H1 (cell line): ENCODE data around the gene SLC7A11. TPM values are rescaled to one million over a fixed set of nuclear protein-coding genes. Genes with fewer than 3 reads are reported as not detected.

Source experiments
- CTCF ChIA-PET: fragments of 300-600 bp; sonication (Branson Sonifier 250); formaldehyde crosslinking; loops from one replicate; lab custom pipeline; 2021; ENCODE audit not compliant: partially characterized antibody; lab: Charles Lee
- POLR2A ChIA-PET: fragments of 300-600 bp; sonication (Branson Sonifier 250); formaldehyde crosslinking; loops from one replicate; lab custom pipeline; 2021; ENCODE audit warnings: inconsistent platforms; ENCODE audit not compliant: partially characterized antibody; lab: Charles Lee
- DNase-seq, 2 experiments: peaks; one replicate each; pipeline versions ENCODE4 v3.0.0 to v3.0.0-alpha.2; 2010 to 2022; ENCODE audit warnings: low spot score in 2 of 2, low read depth in 1 of 2, mixed read lengths in 1 of 2
- FAIRE-seq: peaks from 2 replicates; lab custom pipeline; 2011; peaks lifted over from hg19 to GRCh38; lab: Jason Lieb, UNC
- H2AFZ ChIP-seq: 2 replicates; pipeline ENCODE4 v1.8.1; 2012; ENCODE audit warnings: low read length, inconsistent platforms
- H2AK5ac ChIP-seq: 2 replicates; pipeline ENCODE4 v1.6.1; 2013; ENCODE audit warnings: low read depth, low read length
- H2BK120ac ChIP-seq: replicated peaks from 2 replicates; pipeline ENCODE3; 2013; ENCODE audit warnings: low read depth, low read length, inconsistent platforms
- H2BK12ac ChIP-seq: 2 replicates; pipeline ENCODE4 v1.6.1; 2013; ENCODE audit warnings: low read depth, low read length
- H2BK15ac ChIP-seq: 2 replicates; pipeline ENCODE4 v1.6.1; 2013; ENCODE audit warnings: low read length
- H2BK20ac ChIP-seq: 2 replicates; pipeline ENCODE4 v1.6.1; 2013; ENCODE audit warnings: low read length
- H2BK5ac ChIP-seq: 2 replicates; pipeline ENCODE4 v1.6.1; 2013; ENCODE audit warnings: low read depth, low read length
- H3K14ac ChIP-seq: 2 replicates; pipeline ENCODE4 v1.6.1; 2013; ENCODE audit warnings: inconsistent platforms; ENCODE audit not compliant: insufficient read length
- H3K18ac ChIP-seq: 2 replicates; pipeline ENCODE4 v1.6.1; 2013; ENCODE audit warnings: low read length; ENCODE audit errors: extremely low read depth
- H3K23ac ChIP-seq: 2 replicates; pipeline ENCODE4 v1.6.1; 2013; ENCODE audit warnings: inconsistent platforms; ENCODE audit not compliant: insufficient read length
- H3K23me2 ChIP-seq: 2 replicates; pipeline ENCODE4 v1.6.1; 2013; ENCODE audit warnings: low read depth, low read length
- H3K27ac ChIP-seq: 2 replicates; pipeline ENCODE4 v1.6.1; 2011; ENCODE audit warnings: low read depth, low read length, inconsistent platforms
- H3K27me3 ChIP-seq, 4 experiments: replicated peaks in 1 of 4; 1 replicate in 1 of 4; 2 replicates in 3 of 4; pipeline versions ENCODE4 v1.6.1 to v1.8.1; 2011 to 2013; ENCODE audit warnings: low read length in 3 of 4, mild to moderate bottlenecking in 3 of 4, inconsistent platforms in 2 of 4, mixed read lengths in 2 of 4, moderate library complexity in 1 of 4; ENCODE audit not compliant: control insufficient read depth in 3 of 4, insufficient read depth in 3 of 4; ENCODE audit errors: extremely low read depth in 1 of 4
- H3K36me3 ChIP-seq, 4 experiments: 2 replicates each; pipeline versions ENCODE4 v1.6.1 to v1.8.1; 2011 to 2013; ENCODE audit warnings: mild to moderate bottlenecking in 4 of 4, low read length in 3 of 4, moderate library complexity in 2 of 4, control low read depth in 1 of 4, inconsistent platforms in 1 of 4; ENCODE audit not compliant: insufficient read depth in 4 of 4, control insufficient read depth in 2 of 4
- H3K4ac ChIP-seq: replicated peaks from 2 replicates; pipeline ENCODE3; 2013; ENCODE audit warnings: low read length, low read depth, mixed read lengths, inconsistent platforms; ENCODE audit not compliant: insufficient read length
- H3K4me1 ChIP-seq, 4 experiments: replicated peaks in 1 of 4; 1 replicate in 1 of 4; 2 replicates in 3 of 4; pipeline versions ENCODE4 v1.6.1 to v1.8.1; 2011 to 2013; ENCODE audit warnings: low read length in 3 of 4, inconsistent platforms in 2 of 4, mixed read lengths in 1 of 4; ENCODE audit not compliant: insufficient read depth in 4 of 4, control insufficient read depth in 3 of 4
- H3K4me2 ChIP-seq, 2 experiments: 2 replicates each; pipeline versions ENCODE4 v1.6.1 to v1.8.1; 2011 to 2013; ENCODE audit warnings: low read depth in 2 of 2, low read length in 2 of 2, control low read depth in 1 of 2, inconsistent platforms in 1 of 2, mild to moderate bottlenecking in 1 of 2; ENCODE audit not compliant: insufficient read depth in 1 of 2
- H3K4me3 ChIP-seq, 4 experiments: fragments of 200-600, 300-600 bp in 1 of 4; sonication (generic), shearing (Covaris generic), sonication (Bioruptor Twin) in 1 of 4; 2 replicates each; pipeline versions ENCODE4 v1.5.1 to v1.8.1; 2011 to 2016; ENCODE audit warnings: low read length in 4 of 4, low read depth in 3 of 4, control low read depth in 2 of 4, inconsistent platforms in 2 of 4, mild to moderate bottlenecking in 2 of 4, mixed read lengths in 1 of 4, moderate library complexity in 1 of 4; ENCODE audit not compliant: insufficient read depth in 2 of 4; ENCODE audit errors: extremely low read depth in 1 of 4
- H3K56ac ChIP-seq: replicated peaks from 2 replicates; pipeline ENCODE3; 2013; ENCODE audit warnings: low read depth, mild to moderate bottlenecking, mixed read lengths, low read length, inconsistent platforms; ENCODE audit not compliant: insufficient read length
- H3K79me1 ChIP-seq: 2 replicates; pipeline ENCODE4 v1.6.1; 2013; ENCODE audit warnings: low read depth, low read length, control low read depth
- H3K79me2 ChIP-seq, 2 experiments: 2 replicates each; pipeline versions ENCODE4 v1.6.1 to v1.8.1; 2012 to 2013; ENCODE audit warnings: low read length in 2 of 2, mild to moderate bottlenecking in 2 of 2, inconsistent platforms in 1 of 2; ENCODE audit not compliant: insufficient read depth in 2 of 2, control insufficient read depth in 1 of 2
- H3K9ac ChIP-seq, 4 experiments: replicated peaks in 1 of 4; 1 replicate in 1 of 4; 2 replicates in 3 of 4; pipeline versions ENCODE4 v1.6.1 to v1.8.1; 2011 to 2013; ENCODE audit warnings: low read depth in 3 of 4, low read length in 3 of 4, control low read depth in 2 of 4, mild to moderate bottlenecking in 2 of 4, moderate library complexity in 2 of 4, inconsistent platforms in 1 of 4; ENCODE audit errors: extremely low read depth in 1 of 4
- H3K9me3 ChIP-seq, 2 experiments: 2 replicates each; pipeline versions ENCODE4 v1.6.1 to v1.8.1; 2012 to 2013; ENCODE audit warnings: mild to moderate bottlenecking in 2 of 2, moderate library complexity in 2 of 2, control low read depth in 1 of 2, inconsistent platforms in 1 of 2, low read depth in 1 of 2, low read length in 1 of 2, mixed read lengths in 1 of 2; ENCODE audit not compliant: insufficient read depth in 2 of 2
- H4K20me1 ChIP-seq, 2 experiments: replicated peaks in 1 of 2; 2 replicates each; pipeline versions ENCODE3 to v1.8.1; 2011 to 2013; ENCODE audit warnings: inconsistent platforms in 2 of 2, low read length in 2 of 2, mild to moderate bottlenecking in 1 of 2; ENCODE audit not compliant: insufficient read depth in 2 of 2, control insufficient read depth in 1 of 2
- H4K5ac ChIP-seq: 2 replicates; pipeline ENCODE4 v1.6.1; 2013; ENCODE audit warnings: low read length, low read depth, mixed read lengths, inconsistent platforms; ENCODE audit not compliant: insufficient read length
- H4K8ac ChIP-seq: 2 replicates; pipeline ENCODE4 v1.8.0; 2013; ENCODE audit warnings: mild to moderate bottlenecking, moderate library complexity, low read length, inconsistent platforms; ENCODE audit not compliant: insufficient read depth; ENCODE audit errors: extremely low read depth
- H4K91ac ChIP-seq: replicated peaks from 2 replicates; pipeline ENCODE3; 2013; ENCODE audit warnings: low read length, mixed read lengths, inconsistent platforms; ENCODE audit not compliant: insufficient read length
- BACH1 ChIP-seq: IDR thresholded peaks from 2 replicates; pipeline ENCODE4 v1.6.1; 2012; ENCODE audit warnings: low read length, improper control_type of control experiment
- BRCA1 ChIP-seq: IDR thresholded peaks from 2 replicates; pipeline ENCODE4 v1.6.1; 2012; ENCODE audit warnings: low read depth, low read length, improper control_type of control experiment
- CHD2 ChIP-seq: IDR thresholded peaks from 2 replicates; pipeline ENCODE4 v1.6.1; 2012; ENCODE audit warnings: low read length, improper control_type of control experiment
- JUN ChIP-seq: IDR thresholded peaks from 2 replicates; pipeline ENCODE4 v1.6.1; 2011; ENCODE audit warnings: low read depth, mild to moderate bottlenecking, improper control_type of control experiment, low read length
- KDM4A ChIP-seq: IDR thresholded peaks from one replicate; pipeline ENCODE4 v1.7.1; 2012; ENCODE audit warnings: low read depth, mild to moderate bottlenecking, moderate library complexity, low read length, inconsistent platforms; ENCODE audit not compliant: severe bottlenecking
- MAFK ChIP-seq: IDR thresholded peaks from 2 replicates; pipeline ENCODE4 v1.6.1; 2012; ENCODE audit warnings: low read depth, mild to moderate bottlenecking, improper control_type of control experiment, low read length
- RFX5 ChIP-seq: IDR thresholded peaks from 2 replicates; pipeline ENCODE4 v1.6.1; 2011; ENCODE audit warnings: low read depth, low read length, improper control_type of control experiment, borderline replicate concordance
- SAP30 ChIP-seq: fragments of 300-600 bp; sonication (generic); IDR thresholded peaks from 2 replicates; pipeline ENCODE4 v1.7.1; 2012; ENCODE audit warnings: low read length, moderate library complexity, mild to moderate bottlenecking, inconsistent platforms; ENCODE audit not compliant: insufficient read depth, insufficient replicate concordance
- SIN3A ChIP-seq, 2 experiments: IDR thresholded peaks in 1 of 2; conservative IDR thresholded peaks in 1 of 2; 2 replicates each; pipeline ENCODE4 v1.6.1; 2011 to 2012; ENCODE audit warnings: low read length in 2 of 2, improper control_type of control experiment in 1 of 2, low read depth in 1 of 2, mild to moderate bottlenecking in 1 of 2
- SIRT6 ChIP-seq: IDR thresholded peaks from one replicate; pipeline ENCODE4 v1.7.1; 2012; ENCODE audit warnings: low read length, inconsistent platforms
- ZNF274 ChIP-seq: IDR thresholded peaks from 2 replicates; pipeline ENCODE4 v1.7.0; 2012; ENCODE audit warnings: low read length, borderline replicate concordance; ENCODE audit errors: extremely low read depth
- WGBS, 2 experiments: shearing (Covaris generic) in 1 of 2; methylation state at CpG; one replicate each; pipeline versions ENCODE4 v1.1.6 to v1.1.7; 2013 to 2015; ENCODE audit warnings: low lambda C conversion rate in 2 of 2, mixed read lengths in 2 of 2, inconsistent platforms in 1 of 2, low coverage in 1 of 2, missing lambda C conversion rate in 1 of 2; ENCODE audit not compliant: insufficient replicate concordance in 2 of 2, insufficient coverage in 1 of 2, insufficient read length in 1 of 2; ENCODE audit errors: extremely low coverage in 1 of 2, missing lambda C conversion rate in 1 of 2; 5-methylcytosine and 5-hydroxymethylcytosine counted together
- polyA plus RNA-seq, 7 experiments: library from polyadenylated mRNA; depleted of rRNA in 3 of 7; stranded (reverse) in 5 of 7; unstranded in 2 of 7; fragments of >200 nt in 5 of 7; fragments of 200-250 nt in 2 of 7; gene quantifications; 1 replicate in 5 of 7; 2 replicates in 1 of 7; 4 replicates in 1 of 7; pipeline versions ENCODE4 v1.2.1 to v1.2.3, GENCODE V29; 2011 to 2013; ENCODE audit warnings: missing spikeins in 2 of 7, mixed read lengths in 2 of 7
- total RNA-seq: library from RNA; stranded (reverse); fragmentation: NEBNext Ultra II Directional; extraction: Animal tissue kit (Norgen Biotek cat#: 25700); gene quantifications from 2 replicates; pipeline ENCODE4 v1.2.1, GENCODE V29; 2021
- TF ChIP-seq, protein P1 (sequence below): IDR thresholded peaks from 2 replicates; pipeline ENCODE4 v1.6.1; 2012; ENCODE audit warnings: inconsistent platforms

Gene SLC7A11
- total and polyA plus RNA-seq, 2 of the 8 experiments (the other 6 are each of a cell fraction or from before 2014, with no cell fraction given) = 6.6 to 17.0 TPM

DNA sequence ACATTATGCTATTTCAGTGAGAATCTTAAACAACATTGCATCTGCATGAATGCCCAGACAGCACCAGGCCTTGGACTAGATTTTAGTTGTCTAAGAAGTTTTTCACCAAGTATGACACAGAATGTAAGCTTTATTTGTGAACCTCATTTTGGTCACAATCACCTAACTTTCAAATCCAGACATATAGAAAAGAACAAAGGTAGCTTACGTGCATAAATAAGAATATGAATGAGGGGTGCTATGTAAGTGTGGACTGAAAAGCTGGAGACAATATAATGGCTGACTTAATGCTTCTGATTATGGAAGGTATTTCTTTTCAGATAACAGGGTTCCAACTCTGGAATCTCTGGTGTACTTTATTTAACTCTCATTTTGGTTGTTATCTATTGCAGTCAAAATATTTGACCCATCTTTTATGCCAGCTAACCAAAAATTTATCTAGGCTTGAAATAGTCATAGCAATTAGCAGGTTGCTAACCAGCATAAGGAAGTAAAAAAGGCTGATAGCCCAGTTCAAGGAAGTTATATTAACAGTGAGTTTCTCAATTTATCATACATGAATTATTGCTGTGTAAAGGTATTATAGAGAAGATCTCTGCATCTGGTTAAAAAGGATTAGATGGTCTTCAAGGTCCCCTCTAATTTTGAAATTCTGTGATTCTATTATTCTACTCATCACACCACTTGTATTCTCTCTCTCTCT, 36.5 kb downstream of the SLC7A11 start:
- Histone ChIP-seq H3K9me3 (no peaks in the 10 kb centered on the region), H3K9ac (no peak overlapping the region), H3K14ac (no peak overlapping the region), H2BK120ac (no peak overlapping the region), H3K4me3 (no peak overlapping the region), H3K27ac (no peak overlapping the region), H3K79me2 (peaks cover 0 to 33% of the 10 kb centered on the region in 2 experiments; a peak in 2 of 4 replicates), H3K4me1 (peaks cover 0 to 3% (median 1%) of the 10 kb centered on the region in 4 experiments; a peak in 1 of 7 replicates), H3K4ac (no peak overlapping the region), H3K56ac (no peak overlapping the region), H3K36me3 (no peaks in the 10 kb centered on the region; a peak in 1 of 8 replicates), H3K4me2 (no peak overlapping the region), H3K27me3 (no peaks in the 10 kb centered on the region), H2BK15ac (no peak overlapping the region), H3K23me2 (no peaks in the 10 kb centered on the region), H4K5ac (no peak overlapping the region), H2BK12ac (no peak overlapping the region), H3K18ac (no peak overlapping the region), H2BK20ac (no peak overlapping the region), H2BK5ac (no peak overlapping the region), H3K23ac (no peak overlapping the region), H4K8ac (no peak overlapping the region), H4K20me1 (no peaks in the 10 kb centered on the region), H4K91ac (no peak overlapping the region), H3K79me1 (no peaks in the 10 kb centered on the region), H2AK5ac (no peak overlapping the region), H2AFZ (no peak overlapping the region)
- 100% methylated on average over 1 of the region's 1 CpG; no CpG with 5 or more reads in 1 of the 2 experiments for WGBS, 2 experiments
- ChIA-PET POLR2A (interaction anchor here (1.9 to 3.4 kb wide), 2 partner anchors 10 to 36 kb away, joined by 6 to 9 read pairs; partner anchors contain the start of gene SLC7A11), CTCF (interaction anchor here (1.1 kb wide), 1 partner anchor 10 kb away, joined by 3 read pairs; no protein-coding TSS in a partner anchor)
- DNase-seq = no peak
- FAIRE-seq = no peak
- TF ChIP-seq SIN3A (conservative IDR thresholded peaks at IDR 0.05 in 1 of 2, IDR thresholded peaks at IDR 0.05 in 1 of 2; ENCODE audit: low read depth in 1 of 2, low read length in 2 of 2) = no peak
- TF ChIP-seq JUN = no peak
- no peak for TF ChIP-seq SAP30
- no peak for TF ChIP-seq SIRT6
- TF ChIP-seq ZNF274 = no peak
- no peak for TF ChIP-seq MAFK
- no peak for TF ChIP-seq RFX5
- no peak for TF ChIP-seq BACH1
- no peak for TF ChIP-seq CHD2
- TF ChIP-seq BRCA1 = no peak
- TF ChIP-seq KDM4A = no peak
- TF ChIP-seq, protein P1, sequence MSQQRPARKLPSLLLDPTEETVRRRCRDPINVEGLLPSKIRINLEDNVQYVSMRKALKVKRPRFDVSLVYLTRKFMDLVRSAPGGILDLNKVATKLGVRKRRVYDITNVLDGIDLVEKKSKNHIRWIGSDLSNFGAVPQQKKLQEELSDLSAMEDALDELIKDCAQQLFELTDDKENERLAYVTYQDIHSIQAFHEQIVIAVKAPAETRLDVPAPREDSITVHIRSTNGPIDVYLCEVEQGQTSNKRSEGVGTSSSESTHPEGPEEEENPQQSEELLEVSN = no peak
